Ishikawa (cell line): ENCODE data around the gene IFNGR2.

Experiments
- CEBPB ChIP-seq: IDR thresholded peaks from 2 replicates; pipeline ENCODE4 v1.6.1; 2012
- CREB1 ChIP-seq: IDR thresholded peaks from 2 replicates; pipeline ENCODE4 v1.6.1; 2012; ENCODE audit warnings: low read depth
- EP300 ChIP-seq: IDR thresholded peaks from 2 replicates; pipeline ENCODE4 v1.6.1; 2012; ENCODE audit warnings: borderline replicate concordance
- FOXM1 ChIP-seq: IDR thresholded peaks from 2 replicates; pipeline ENCODE4 v1.6.1; 2012; ENCODE audit warnings: low read depth, borderline replicate concordance
- NFIC ChIP-seq: IDR thresholded peaks from 2 replicates; pipeline ENCODE4 v1.6.1; 2012
- RAD21 ChIP-seq: IDR thresholded peaks from 2 replicates; pipeline ENCODE4 v1.6.1; 2012; ENCODE audit warnings: low read depth
- TAF1 ChIP-seq: IDR thresholded peaks from 2 replicates; pipeline ENCODE4 v1.6.1; 2012; ENCODE audit warnings: low read depth, mild to moderate bottlenecking
- TCF12 ChIP-seq: IDR thresholded peaks from 2 replicates; pipeline ENCODE4 v1.6.1; 2012; ENCODE audit warnings: low read depth
- TEAD4 ChIP-seq: IDR thresholded peaks from 2 replicates; pipeline ENCODE4 v1.6.1; 2012
- YY1 ChIP-seq: IDR thresholded peaks from 2 replicates; pipeline ENCODE4 v1.6.1; 2012; ENCODE audit warnings: low read depth
- ZBTB7A ChIP-seq: IDR thresholded peaks from 2 replicates; pipeline ENCODE4 v1.6.1; 2012; ENCODE audit warnings: low read depth
- TF ChIP-seq, protein P1 (sequence below): IDR thresholded peaks from 2 replicates; pipeline ENCODE4 v1.6.1; 2012
- TF ChIP-seq, protein P2 (sequence below): IDR thresholded peaks from 2 replicates; pipeline ENCODE4 v1.6.1; 2012; ENCODE audit warnings: low read depth, mild to moderate bottlenecking
- TF ChIP-seq, protein P3 (sequence below): IDR thresholded peaks from 2 replicates; pipeline ENCODE4 v1.6.1; 2012

DNA sequence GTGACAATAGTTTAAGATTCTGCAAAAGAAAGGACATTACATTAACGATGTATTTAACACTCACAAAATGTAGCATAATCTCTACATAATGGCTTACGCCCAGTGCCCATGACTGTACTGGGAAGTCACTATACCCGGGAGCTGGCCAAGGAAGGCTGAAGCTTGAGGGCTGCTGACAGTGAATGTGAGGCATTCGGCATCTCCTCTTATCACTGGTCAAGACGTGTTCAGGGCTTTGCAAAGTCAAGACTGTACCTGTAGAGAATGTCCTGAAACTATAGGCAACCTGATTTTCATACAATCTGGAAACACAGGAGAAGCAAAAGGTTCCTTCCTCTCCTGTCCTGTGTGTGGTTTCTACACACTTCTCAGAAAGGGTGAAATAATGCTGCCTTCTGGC, 12.7 kb upstream of the IFNGR2 start:
- TF ChIP-seq, protein P1, sequence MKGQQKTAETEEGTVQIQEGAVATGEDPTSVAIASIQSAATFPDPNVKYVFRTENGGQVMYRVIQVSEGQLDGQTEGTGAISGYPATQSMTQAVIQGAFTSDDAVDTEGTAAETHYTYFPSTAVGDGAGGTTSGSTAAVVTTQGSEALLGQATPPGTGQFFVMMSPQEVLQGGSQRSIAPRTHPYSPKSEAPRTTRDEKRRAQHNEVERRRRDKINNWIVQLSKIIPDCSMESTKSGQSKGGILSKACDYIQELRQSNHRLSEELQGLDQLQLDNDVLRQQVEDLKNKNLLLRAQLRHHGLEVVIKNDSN = no peak
- TF ChIP-seq TEAD4 (no peak), TAF1 (no peak), CEBPB (no peak), YY1 (no peak), EP300 (no peak), RAD21 (no peak), FOXM1 (no peak), TCF12 (no peak), ZBTB7A (no peak), CREB1 (no peak), NFIC (no peak)
- TF ChIP-seq, protein P2, sequence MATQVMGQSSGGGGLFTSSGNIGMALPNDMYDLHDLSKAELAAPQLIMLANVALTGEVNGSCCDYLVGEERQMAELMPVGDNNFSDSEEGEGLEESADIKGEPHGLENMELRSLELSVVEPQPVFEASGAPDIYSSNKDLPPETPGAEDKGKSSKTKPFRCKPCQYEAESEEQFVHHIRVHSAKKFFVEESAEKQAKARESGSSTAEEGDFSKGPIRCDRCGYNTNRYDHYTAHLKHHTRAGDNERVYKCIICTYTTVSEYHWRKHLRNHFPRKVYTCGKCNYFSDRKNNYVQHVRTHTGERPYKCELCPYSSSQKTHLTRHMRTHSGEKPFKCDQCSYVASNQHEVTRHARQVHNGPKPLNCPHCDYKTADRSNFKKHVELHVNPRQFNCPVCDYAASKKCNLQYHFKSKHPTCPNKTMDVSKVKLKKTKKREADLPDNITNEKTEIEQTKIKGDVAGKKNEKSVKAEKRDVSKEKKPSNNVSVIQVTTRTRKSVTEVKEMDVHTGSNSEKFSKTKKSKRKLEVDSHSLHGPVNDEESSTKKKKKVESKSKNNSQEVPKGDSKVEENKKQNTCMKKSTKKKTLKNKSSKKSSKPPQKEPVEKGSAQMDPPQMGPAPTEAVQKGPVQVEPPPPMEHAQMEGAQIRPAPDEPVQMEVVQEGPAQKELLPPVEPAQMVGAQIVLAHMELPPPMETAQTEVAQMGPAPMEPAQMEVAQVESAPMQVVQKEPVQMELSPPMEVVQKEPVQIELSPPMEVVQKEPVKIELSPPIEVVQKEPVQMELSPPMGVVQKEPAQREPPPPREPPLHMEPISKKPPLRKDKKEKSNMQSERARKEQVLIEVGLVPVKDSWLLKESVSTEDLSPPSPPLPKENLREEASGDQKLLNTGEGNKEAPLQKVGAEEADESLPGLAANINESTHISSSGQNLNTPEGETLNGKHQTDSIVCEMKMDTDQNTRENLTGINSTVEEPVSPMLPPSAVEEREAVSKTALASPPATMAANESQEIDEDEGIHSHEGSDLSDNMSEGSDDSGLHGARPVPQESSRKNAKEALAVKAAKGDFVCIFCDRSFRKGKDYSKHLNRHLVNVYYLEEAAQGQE = no peak
- TF ChIP-seq, protein P3, sequence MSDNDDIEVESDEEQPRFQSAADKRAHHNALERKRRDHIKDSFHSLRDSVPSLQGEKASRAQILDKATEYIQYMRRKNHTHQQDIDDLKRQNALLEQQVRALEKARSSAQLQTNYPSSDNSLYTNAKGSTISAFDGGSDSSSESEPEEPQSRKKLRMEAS = no peak
